Measurements from ENCODE around the gene CYP4B1.

The CYP4B1 gene

GRCh38 chr1:46793126-46793525 lies 5.7 kb upstream of the CYP4B1 start:
- DNase-seq (ENCODE audit: low read depth in 3 of 3), result no peak

- DNase-seq (ENCODE audit: low read depth in 3 of 3), result no peak
Observed at GRCh38 chr1:46797696-46798470, 963 bp upstream of the CYP4B1 start.

GRCh38 chr1:46800742-46801141 lies 1.9 kb downstream of the CYP4B1 start:
- DNase-seq (ENCODE audit: low read depth in 3 of 3), result no peak

DNA sequence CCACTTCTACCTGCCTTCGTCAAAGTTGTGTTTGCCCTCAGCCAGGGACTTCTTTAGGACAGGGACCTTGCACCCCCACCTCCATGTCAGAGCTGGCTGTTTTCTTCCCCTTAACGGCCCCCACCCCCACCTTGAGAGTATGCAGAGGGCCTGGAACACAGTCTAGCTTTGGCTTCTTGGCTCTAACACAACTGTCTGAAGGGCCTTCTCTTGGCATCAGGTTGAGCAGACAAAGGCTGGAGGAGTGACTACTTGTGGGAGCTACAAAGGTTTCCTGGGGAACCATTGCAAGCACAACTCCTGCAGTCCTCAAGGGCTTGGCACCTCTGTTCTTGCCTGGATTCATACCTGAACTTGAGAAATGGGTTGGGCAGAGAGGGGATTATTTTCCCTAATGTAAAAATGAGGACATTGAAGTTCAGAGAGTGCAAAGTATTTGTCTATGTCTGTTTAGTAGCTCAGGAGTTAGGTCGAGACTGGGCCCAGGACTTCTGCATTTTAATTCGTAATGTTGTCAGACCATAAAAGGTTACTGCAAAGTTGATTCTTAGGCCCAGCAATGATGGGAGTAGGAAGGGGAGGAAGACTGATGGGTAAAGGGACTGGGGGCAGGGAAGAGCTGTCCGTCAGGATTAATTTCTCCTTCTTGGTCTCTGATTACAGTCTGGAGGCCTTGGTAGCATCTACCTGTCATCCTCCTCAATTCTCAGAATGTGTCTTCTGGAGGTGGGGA lies 2.6 kb downstream of the CYP4B1 start:
- no peak for DNase-seq (ENCODE audit: low read depth in 3 of 3)

- DNase-seq (ENCODE audit: low read depth in 3 of 3), result no peak
Observed at GRCh38 chr1:46802081-46802480, 3.2 kb downstream of the CYP4B1 start.

DNA sequence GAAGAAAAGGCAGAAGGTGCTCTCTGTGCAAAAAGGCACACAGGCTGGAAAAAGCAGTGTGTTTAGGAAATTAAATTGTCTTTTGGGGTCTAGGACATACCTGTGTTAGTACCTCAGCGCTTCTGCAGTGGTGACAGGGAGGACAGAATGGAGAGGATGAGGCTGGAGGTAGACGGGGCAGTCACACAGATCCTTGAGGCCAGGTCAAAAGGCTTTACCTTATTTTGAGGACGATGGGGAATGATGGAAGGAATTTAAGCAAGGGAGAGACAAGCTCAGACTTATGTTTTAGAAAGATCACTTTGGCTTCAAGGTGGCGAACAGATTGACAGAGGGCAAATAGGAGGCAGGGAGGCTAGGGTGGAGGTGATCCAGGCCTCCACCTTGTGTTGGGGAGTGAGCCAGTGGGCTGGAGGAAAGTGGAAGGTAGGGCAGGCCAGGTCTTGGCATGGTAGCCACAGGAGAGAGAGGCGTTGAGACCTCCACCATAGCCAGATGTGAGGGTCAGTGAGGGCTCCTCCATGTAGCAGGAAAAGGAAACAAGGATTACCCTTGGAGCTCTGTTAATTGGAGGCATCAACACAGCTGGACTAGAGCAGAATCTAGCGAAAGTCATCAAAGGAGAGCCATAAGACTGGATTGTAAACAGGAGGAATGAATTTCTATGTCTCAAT lies 4.2 kb downstream of the CYP4B1 start:
- DNase-seq (ENCODE audit: low read depth in 3 of 3), result no peak

- no peak for DNase-seq (ENCODE audit: low read depth in 3 of 3)
Observed at GRCh38 chr1:46804027-46804889, 5.4 kb downstream of the CYP4B1 start.

GRCh38 chr1:46804926-46805325 lies 6.1 kb downstream of the CYP4B1 start:
- no peak for DNase-seq (ENCODE audit: low read depth in 3 of 3)

DNA sequence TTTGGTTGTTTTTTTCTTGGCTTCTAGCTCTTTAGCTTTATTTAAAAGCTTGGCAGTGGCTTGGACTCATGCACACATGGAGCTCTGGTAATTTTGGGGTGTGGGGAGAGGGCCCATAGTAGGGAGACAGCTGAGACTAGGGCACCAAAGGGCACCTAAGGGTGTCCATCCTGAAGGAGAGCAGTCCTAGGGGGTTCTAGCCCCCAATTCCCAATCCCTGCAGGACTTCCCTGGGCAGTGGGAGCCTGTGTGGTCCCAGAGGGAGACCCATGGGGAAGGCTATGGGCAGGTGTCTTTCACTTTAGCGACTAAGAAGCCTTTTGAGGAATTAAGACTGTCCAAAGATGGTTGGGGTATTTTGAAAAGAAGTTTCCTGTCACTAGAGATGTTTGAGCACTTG lies 6.9 kb downstream of the CYP4B1 start:
- no peak for DNase-seq (ENCODE audit: low read depth in 3 of 3)

DNA sequence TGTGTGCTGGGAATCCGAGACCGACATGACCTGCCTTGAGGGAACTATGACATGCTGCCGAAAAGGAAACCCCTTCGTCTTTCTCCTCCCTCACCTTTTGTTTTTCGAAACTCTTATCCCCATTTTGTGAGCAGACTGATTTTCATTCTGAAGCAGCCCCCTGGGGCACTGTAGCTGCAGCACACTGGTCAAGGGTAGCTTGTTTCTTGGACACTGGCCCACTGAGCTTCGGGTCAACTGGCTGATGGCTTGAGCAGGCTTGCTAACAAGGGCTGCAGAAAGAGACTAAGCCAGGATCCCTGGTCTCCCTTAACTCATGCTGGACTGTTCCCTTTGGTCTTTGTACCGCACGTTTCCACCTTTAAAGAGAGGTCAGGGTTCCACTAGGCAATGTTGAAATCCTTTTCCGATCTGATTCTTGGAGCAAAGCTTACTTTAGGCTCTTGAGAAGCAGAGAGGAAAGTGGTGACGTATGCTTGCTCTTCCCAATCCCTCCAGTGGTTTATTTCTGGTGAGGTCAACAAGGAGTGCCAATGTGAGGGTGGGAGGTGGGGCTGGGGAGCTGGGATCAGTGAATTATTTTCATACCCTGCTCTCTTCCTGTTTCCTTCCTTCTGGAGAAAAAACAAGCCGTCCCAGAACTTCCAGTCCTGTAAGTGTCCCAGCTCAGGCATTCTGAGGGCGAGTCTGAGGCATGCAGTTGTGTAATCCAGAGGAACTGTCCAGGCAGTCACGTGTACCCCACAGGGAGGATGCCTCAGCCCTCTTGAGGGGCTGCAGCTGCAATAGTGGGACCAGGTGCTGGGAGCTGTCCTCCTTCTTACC lies 7.6 kb downstream of the CYP4B1 start:
- no peak for DNase-seq (ENCODE audit: low read depth in 3 of 3)

- DNase-seq (ENCODE audit: low read depth in 3 of 3), result no peak
Observed at GRCh38 chr1:46807046-46807972, 8.5 kb downstream of the CYP4B1 start.

DNA sequence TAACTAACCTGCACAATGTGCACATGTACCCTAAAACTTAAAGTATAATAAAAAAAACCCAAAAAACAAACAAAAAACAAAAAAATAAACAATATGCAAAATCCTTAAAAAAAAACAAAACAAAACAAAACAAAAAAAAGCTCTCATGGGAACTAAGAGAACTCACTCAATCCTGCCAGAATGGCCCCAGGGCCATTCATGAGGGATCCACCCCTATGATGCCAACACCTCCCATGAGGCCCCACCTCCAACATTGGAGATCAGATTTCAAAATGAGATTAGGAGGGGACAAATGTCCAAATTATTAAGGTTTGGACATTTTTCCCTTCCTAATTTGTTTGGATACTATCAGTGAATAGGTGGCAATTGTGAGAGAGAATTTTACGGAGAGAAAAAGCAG lies 10.2 kb downstream of the CYP4B1 start:
- no peak for DNase-seq (ENCODE audit: low read depth in 3 of 3)

DNA sequence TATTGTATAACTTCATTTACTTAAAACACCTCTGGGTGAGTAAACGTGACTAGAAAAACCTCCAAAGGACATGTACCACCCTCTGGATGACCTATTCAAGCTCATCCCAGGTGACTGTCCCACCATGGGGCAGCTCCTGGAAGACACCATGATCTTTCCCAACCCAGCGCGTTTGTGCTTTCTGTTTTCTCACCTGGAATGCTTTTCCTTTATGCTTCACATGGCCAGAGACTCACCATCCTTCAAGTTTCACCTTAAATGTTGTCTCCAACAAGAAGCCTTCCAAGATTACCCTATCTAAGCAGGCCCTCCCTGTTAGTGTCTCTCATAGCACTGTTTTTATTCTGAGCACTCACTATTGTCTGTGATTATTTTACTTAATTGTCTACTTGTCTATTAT lies 11.1 kb downstream of the CYP4B1 start:
- DNase-seq (ENCODE audit: low read depth in 3 of 3), result no peak

GRCh38 chr1:46810596-46810995 lies 11.8 kb downstream of the CYP4B1 start:
- DNase-seq (ENCODE audit: low read depth in 3 of 3), result no peak

GRCh38 chr1:46811053-46811452 lies 12.2 kb downstream of the CYP4B1 start:
- no peak for DNase-seq (ENCODE audit: low read depth in 3 of 3)

DNA sequence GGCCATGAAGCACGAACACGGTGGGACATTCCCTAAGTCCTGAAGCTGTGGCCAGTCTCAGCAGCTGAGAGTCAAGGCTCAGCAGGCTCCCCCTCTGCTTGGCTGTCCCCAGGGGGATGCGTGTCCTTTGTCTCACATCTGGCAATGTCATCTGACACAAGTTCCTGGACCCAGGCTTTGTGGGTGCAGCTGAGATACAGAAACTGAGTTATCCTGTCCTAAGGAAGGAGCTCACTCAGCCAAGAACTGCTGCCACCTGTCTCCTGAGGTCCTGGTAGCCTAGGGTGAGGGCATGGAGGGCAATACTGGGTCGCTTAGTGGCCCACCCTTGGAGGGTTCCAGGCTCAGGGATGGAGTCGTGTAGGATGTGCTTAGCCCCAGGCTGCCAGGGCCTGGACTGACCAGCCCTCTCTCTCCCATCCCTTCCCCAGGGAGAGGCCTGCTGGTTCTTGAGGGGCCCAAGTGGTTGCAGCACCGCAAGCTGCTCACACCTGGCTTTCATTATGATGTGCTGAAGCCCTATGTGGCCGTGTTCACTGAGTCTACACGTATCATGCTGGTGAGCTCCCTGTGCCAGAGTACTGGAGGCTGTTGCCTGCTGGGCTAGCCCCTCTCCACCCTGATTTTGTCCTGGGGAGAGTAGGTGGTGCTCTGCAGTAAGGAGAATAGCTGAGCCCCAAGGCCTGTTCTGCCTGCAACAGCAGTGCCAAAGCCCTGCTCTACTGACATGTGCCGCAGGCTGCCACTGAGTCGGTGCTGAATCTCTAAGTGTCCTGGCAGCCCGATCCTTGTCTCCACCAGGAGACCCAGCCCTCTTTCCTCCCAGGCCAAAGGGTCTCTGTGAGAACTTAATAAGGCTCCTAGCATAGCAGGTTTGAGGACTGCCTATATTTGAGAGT lies 13.5 kb downstream of the CYP4B1 start:
- DNase-seq (ENCODE audit: low read depth in 3 of 3), result no peak

- DNase-seq (ENCODE audit: low read depth in 3 of 3), result no peak
Observed at GRCh38 chr1:46812996-46813857, 14.4 kb downstream of the CYP4B1 start.

DNA sequence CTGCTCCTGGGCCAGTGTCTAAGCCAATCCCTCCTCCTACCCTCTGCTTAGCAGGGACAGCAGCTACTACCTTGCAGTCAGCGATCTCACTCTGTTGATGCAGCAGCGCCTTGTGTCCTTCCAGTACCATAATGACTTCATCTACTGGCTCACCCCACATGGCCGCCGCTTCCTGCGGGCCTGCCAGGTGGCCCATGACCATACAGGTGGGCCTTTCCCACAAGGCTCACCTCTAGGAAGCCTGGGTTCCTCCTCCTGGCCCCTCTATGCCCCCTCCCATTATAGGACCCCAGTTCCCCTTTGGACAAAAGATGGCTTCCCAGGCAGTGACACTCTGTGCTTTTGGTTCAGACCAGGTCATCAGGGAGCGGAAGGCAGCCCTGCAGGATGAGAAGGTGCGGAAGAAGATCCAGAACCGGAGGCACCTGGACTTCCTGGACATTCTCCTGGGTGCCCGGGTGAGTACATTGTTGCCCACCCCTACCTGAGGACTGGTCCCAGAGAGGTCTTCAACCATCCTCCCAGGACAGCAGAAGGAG lies 15.1 kb downstream of the CYP4B1 start:
- no peak for DNase-seq (ENCODE audit: low read depth in 3 of 3)

Measured in stimulated activated CD4-positive, alpha-beta T cell treated with anti-CD3 and anti-CD28 coated beads, TNF-alpha, amount 100 ng/mL, for 4 hours (primary cell).